Measurements from ENCODE around the gene ZFHX3.

GRCh38 chr16:72974142-72974769 lies 73.7 kb downstream of the ZFHX3 start:
- TF ChIP-seq POLR2A (IDR thresholded peaks at IDR 0.05) (peak; percentile 64), CTCF (IDR thresholded peaks at IDR 0.05) (no peak)

Measured in right lobe of liver (tissue), 4 donors.